Measurements from ENCODE around the gene HOXA5.

GRCh38 chr7:27175626-27176523, 32.4 kb upstream of the HOXA5 start:
- TF ChIP-seq CTCF (IDR thresholded peaks at IDR 0.05) (no peak), POLR2A (IDR thresholded peaks at IDR 0.05) (no peak)
